ENCODE data around the gene SLA2. TPM values are rescaled to one million over a fixed set of nuclear protein-coding genes. Genes with fewer than 3 reads are reported as not detected.
A peak's percentile ranks its signal among the peaks of the same experiment; 100 is the strongest.

Gene SLA2
- total and polyA plus RNA-seq, 2 experiments from 2014 or later = not detected

DNA sequence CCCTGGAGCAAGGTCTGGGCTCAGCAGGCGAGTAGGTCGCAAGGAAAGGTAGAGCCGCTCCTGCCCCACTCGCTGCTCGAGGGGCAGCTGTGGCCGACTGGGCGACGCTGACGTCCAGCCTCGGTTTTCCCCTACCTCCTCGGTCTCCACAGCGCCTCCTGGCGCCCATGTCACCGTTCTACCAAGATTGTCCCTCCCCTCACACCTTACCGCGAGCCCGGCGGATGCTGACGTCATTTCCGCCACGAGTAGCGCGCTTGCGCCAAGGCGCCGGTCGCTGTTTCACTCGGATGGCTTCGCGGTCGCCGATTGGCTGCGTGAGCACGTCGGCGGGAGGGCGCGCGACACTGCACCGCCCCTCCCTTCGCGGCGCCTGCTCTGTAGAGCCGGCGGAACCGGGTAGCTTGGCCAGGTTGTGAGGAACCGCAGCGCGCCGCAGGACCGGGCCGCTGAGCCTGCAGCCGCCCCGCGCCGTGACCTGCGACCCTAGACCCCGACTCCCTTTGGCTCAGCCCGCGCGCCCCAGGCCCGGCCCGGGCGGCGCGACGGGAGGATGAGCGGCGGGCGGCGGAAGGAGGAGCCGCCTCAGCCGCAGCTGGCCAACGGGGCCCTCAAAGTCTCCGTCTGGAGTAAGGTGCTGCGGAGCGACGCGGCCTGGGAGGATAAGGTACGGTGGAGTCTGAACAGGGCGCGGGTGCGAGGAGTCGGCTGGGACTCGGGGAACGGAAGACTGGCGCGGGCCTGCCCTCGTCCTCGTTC is 40.4 kb downstream of the SLA2 start, which contains the start of gene RAB5IF:
Gene RAB5IF (plus strand): TSS at position 381 of the 759 bp plus-strand sequence. CDS start 173 bp downstream, at position 554.
- DNase-seq (ENCODE audit: low spot score) = peak; percentile 100
- Histone ChIP-seq H3K27ac (peak within 1 kb of the TSS; percentile 90), H3K4me2 (peak within 1 kb of the TSS; percentile 89), H3K4me1 (ENCODE audit: insufficient read depth) (peaks cover 8% of the 10 kb centered on the region), H2AFZ (peak within 1 kb of the TSS; percentile 85), H3K36me3 (replicated peaks; ENCODE audit: insufficient read depth, low read depth) (no peaks in the 10 kb centered on the region), H4K20me1 (ENCODE audit: insufficient read depth, poor library complexity, severe bottlenecking) (peaks cover 5% of the 10 kb centered on the region), H3K9me3 (ENCODE audit: low read depth) (no peaks in the 10 kb centered on the region), H3K9me2 (replicated peaks; ENCODE audit: insufficient read depth) (no peaks in the 10 kb centered on the region), H3K27me3 (no peaks in the 10 kb centered on the region), H3K79me2 (peaks cover 38% of the 10 kb centered on the region), H3K4me3 (peak within 1 kb of the TSS; percentile 62)
- 2% methylated on average over 88 of the region's 90 CpGs for WGBS (ENCODE audit: low lambda C conversion rate, missing lambda C conversion rate)
- TF ChIP-seq EZH2 (IDR thresholded peaks at IDR 0.05; ENCODE audit: borderline replicate concordance) = no peak
- no peak for TF ChIP-seq EZH2phosphoT487 (IDR thresholded peaks at IDR 0.05; ENCODE audit: low read depth, severe bottlenecking, unreplicated experiment)
- TF ChIP-seq, protein P1, sequence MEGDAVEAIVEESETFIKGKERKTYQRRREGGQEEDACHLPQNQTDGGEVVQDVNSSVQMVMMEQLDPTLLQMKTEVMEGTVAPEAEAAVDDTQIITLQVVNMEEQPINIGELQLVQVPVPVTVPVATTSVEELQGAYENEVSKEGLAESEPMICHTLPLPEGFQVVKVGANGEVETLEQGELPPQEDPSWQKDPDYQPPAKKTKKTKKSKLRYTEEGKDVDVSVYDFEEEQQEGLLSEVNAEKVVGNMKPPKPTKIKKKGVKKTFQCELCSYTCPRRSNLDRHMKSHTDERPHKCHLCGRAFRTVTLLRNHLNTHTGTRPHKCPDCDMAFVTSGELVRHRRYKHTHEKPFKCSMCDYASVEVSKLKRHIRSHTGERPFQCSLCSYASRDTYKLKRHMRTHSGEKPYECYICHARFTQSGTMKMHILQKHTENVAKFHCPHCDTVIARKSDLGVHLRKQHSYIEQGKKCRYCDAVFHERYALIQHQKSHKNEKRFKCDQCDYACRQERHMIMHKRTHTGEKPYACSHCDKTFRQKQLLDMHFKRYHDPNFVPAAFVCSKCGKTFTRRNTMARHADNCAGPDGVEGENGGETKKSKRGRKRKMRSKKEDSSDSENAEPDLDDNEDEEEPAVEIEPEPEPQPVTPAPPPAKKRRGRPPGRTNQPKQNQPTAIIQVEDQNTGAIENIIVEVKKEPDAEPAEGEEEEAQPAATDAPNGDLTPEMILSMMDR (IDR thresholded peaks at IDR 0.05; ENCODE audit: poor library complexity) = peak; percentile 96

- Histone ChIP-seq H3K36me3 (replicated peaks; ENCODE audit: insufficient read depth, low read depth) (no peaks in the 10 kb centered on the region), H3K9me2 (replicated peaks; ENCODE audit: insufficient read depth) (no peaks in the 10 kb centered on the region)
- WGBS (ENCODE audit: low lambda C conversion rate, missing lambda C conversion rate) = 83% methylated on average over 15 of the region's 15 CpGs
These were observed 41.0 kb downstream of the SLA2 start for GRCh38 chr20:36604952-36605398.

DNA sequence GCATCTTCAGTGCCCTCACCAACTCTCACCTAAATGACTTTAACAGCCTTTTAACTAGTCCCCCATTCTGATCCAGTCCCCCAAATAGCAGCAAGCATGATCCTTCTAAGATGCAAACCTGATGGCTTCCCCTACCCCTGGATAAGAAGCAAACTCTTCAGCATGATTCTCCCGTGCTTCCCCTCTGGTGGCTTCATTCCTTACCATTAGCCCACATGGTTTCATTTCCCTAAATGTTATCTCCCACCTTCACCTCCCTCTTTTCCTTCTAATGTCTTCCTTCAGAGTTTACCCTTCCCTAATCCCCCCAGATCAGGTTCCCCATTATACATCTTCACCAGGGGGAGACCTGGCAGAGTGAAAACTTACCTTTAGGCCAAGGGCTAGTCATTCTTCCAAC is 44.5 kb downstream of the SLA2 start:
- H3K4me2 ChIP-seq = no peak overlapping the region
- no peak overlapping the region for H3K4me3 ChIP-seq
- H3K9me2 ChIP-seq (replicated peaks; ENCODE audit: insufficient read depth) = no peaks in the 10 kb centered on the region
- 67% methylated on average over 1 of the region's 1 CpG for WGBS (ENCODE audit: low lambda C conversion rate, missing lambda C conversion rate)
- peaks cover 9% of the 10 kb centered on the region for H3K79me2 ChIP-seq
- H2AFZ ChIP-seq = no peak overlapping the region
- H3K27me3 ChIP-seq = no peaks in the 10 kb centered on the region
- no peak for DNase-seq (ENCODE audit: low spot score)
- peaks cover 4% of the 10 kb centered on the region for H3K4me1 ChIP-seq (ENCODE audit: insufficient read depth)
- H3K27ac ChIP-seq = no peak overlapping the region
- H4K20me1 ChIP-seq (ENCODE audit: insufficient read depth, poor library complexity, severe bottlenecking) = no peaks in the 10 kb centered on the region
- H3K9me3 ChIP-seq (ENCODE audit: low read depth) = no peaks in the 10 kb centered on the region
- no peak for TF ChIP-seq EZH2phosphoT487 (IDR thresholded peaks at IDR 0.05; ENCODE audit: low read depth, severe bottlenecking, unreplicated experiment)
- TF ChIP-seq, protein P1 (IDR thresholded peaks at IDR 0.05; ENCODE audit: poor library complexity) = no peak
- no peak for TF ChIP-seq EZH2 (IDR thresholded peaks at IDR 0.05; ENCODE audit: borderline replicate concordance)
- H3K36me3 ChIP-seq (replicated peaks; ENCODE audit: insufficient read depth, low read depth) = no peaks in the 10 kb centered on the region

More at GRCh38 chr20:36604952-36605398, 41.0 kb downstream of the SLA2 start:
- Histone ChIP-seq H3K27me3 (no peaks in the 10 kb centered on the region), H4K20me1 (ENCODE audit: insufficient read depth, poor library complexity, severe bottlenecking) (peaks cover 5% of the 10 kb centered on the region), H3K4me1 (ENCODE audit: insufficient read depth) (peaks cover 8% of the 10 kb centered on the region), H2AFZ (peak overlapping the region; percentile 85), H3K4me3 (no peak overlapping the region), H3K9me3 (ENCODE audit: low read depth) (no peaks in the 10 kb centered on the region), H3K79me2 (peaks cover 38% of the 10 kb centered on the region), H3K27ac (peak overlapping the region; percentile 77), H3K4me2 (peak overlapping the region; percentile 73)
- DNase-seq (ENCODE audit: low spot score) = no peak
- TF ChIP-seq, protein P1 (IDR thresholded peaks at IDR 0.05; ENCODE audit: poor library complexity) = no peak
